ENCODE measurements around the gene THOP1. TPM values are rescaled to one million over a fixed set of nuclear protein-coding genes. Genes with fewer than 3 reads are reported as not detected.

THOP1 gene
- total RNA-seq, 1 experiment from 2014 or later: 221 TPM

GRCh38 chr19:2764945-2765344 is 20.4 kb upstream of the THOP1 start:
- ChIA-PET CTCF (no interaction called here), POLR2A (ENCODE audit: unreplicated experiment) (no interaction called here)
- no peak overlapping the region for H3K27ac ChIP-seq (ENCODE audit: low read length)
- H3F3A ChIP-seq (ENCODE audit: low read length, unreplicated experiment): no peaks in the 10 kb centered on the region
- no peak overlapping the region for H2AFZ ChIP-seq (ENCODE audit: low read length)
- no peaks in the 10 kb centered on the region for H4K20me1 ChIP-seq (ENCODE audit: low read length)
- no TSS peak for BruUV-seq (replicated peaks)
- H3K4me3 ChIP-seq (ENCODE audit: low read length): no peak overlapping the region
- no peaks in the 10 kb centered on the region for H3K9me3 ChIP-seq (ENCODE audit: low read length)
- H3K9me2 ChIP-seq (replicated peaks; ENCODE audit: low read length): no peaks in the 10 kb centered on the region
- H3K4me2 ChIP-seq (ENCODE audit: low read length): no peak overlapping the region
- H3K79me2 ChIP-seq (ENCODE audit: low read length): peaks cover 1% of the 10 kb centered on the region
- H3K27me3 ChIP-seq (ENCODE audit: low read length): no peaks in the 10 kb centered on the region
- intact Hi-C loops (cut with micrococcal nuclease): no loop called here
- no peaks in the 10 kb centered on the region for H3K4me1 ChIP-seq (ENCODE audit: insufficient read depth, low read length)
- TF ChIP-seq EZH2phosphoT487 (IDR thresholded peaks at IDR 0.05; ENCODE audit: borderline replicate concordance, low read length) (no peak), CTCF (conservative IDR thresholded peaks at IDR 0.05; ENCODE audit: low read depth, low read length) (no peak), EZH2 (IDR thresholded peaks at IDR 0.05; ENCODE audit: low read length, unreplicated experiment) (no peak)
- H3K36me3 ChIP-seq (ENCODE audit: low read depth, low read length): no peaks in the 10 kb centered on the region; the same call in 1 of the 2 replicates
- DNase-seq: no peak
- no peak overlapping the region for H3K9ac ChIP-seq (ENCODE audit: low read length)
- ATAC-seq: no peak

- intact Hi-C loops (cut with micrococcal nuclease): no loop called here
- Histone ChIP-seq H3K4me2 (ENCODE audit: low read length) (no peak overlapping the region), H3K27ac (ENCODE audit: low read length) (no peak overlapping the region), H3K36me3 (ENCODE audit: low read depth, low read length) (no peaks in the 10 kb centered on the region; the same call in 1 of the 2 replicates), H3K27me3 (ENCODE audit: low read length) (no peaks in the 10 kb centered on the region), H3K79me2 (ENCODE audit: low read length) (peaks cover 5% of the 10 kb centered on the region), H3K9me2 (replicated peaks; ENCODE audit: low read length) (no peaks in the 10 kb centered on the region), H3F3A (ENCODE audit: low read length, unreplicated experiment) (no peaks in the 10 kb centered on the region), H3K9ac (ENCODE audit: low read length) (no peak overlapping the region), H3K4me1 (ENCODE audit: insufficient read depth, low read length) (no peaks in the 10 kb centered on the region), H2AFZ (ENCODE audit: low read length) (no peak overlapping the region), H3K9me3 (ENCODE audit: low read length) (no peaks in the 10 kb centered on the region), H4K20me1 (ENCODE audit: low read length) (no peaks in the 10 kb centered on the region), H3K4me3 (ENCODE audit: low read length) (no peak overlapping the region)
- POLR2A ChIA-PET (ENCODE audit: unreplicated experiment): no interaction called here
- TF ChIP-seq EZH2phosphoT487 (IDR thresholded peaks at IDR 0.05; ENCODE audit: borderline replicate concordance, low read length): no peak
- no peak for TF ChIP-seq CTCF (conservative IDR thresholded peaks at IDR 0.05; ENCODE audit: low read depth, low read length)
- CTCF ChIA-PET: no interaction called here
- BruUV-seq (replicated peaks): no TSS peak
- ATAC-seq (no peak), DNase-seq (no peak)
Measured at GRCh38 chr19:2765376-2765775, 19.9 kb upstream of the THOP1 start.

- CTCF ChIA-PET: no interaction called here
- Histone ChIP-seq H3K9ac (ENCODE audit: low read length) (no peak overlapping the region), H3K27ac (ENCODE audit: low read length) (no peak overlapping the region), H3K9me3 (ENCODE audit: low read length) (no peaks in the 10 kb centered on the region), H2AFZ (ENCODE audit: low read length) (no peak overlapping the region), H3K9me2 (replicated peaks; ENCODE audit: low read length) (no peaks in the 10 kb centered on the region), H3K4me1 (ENCODE audit: insufficient read depth, low read length) (no peaks in the 10 kb centered on the region), H3K79me2 (ENCODE audit: low read length) (peaks cover 17% of the 10 kb centered on the region), H3K4me3 (ENCODE audit: low read length) (no peak overlapping the region), H3K4me2 (ENCODE audit: low read length) (no peak overlapping the region), H3K27me3 (ENCODE audit: low read length) (no peaks in the 10 kb centered on the region), H4K20me1 (ENCODE audit: low read length) (no peaks in the 10 kb centered on the region), H3F3A (ENCODE audit: low read length, unreplicated experiment) (no peaks in the 10 kb centered on the region), H3K36me3 (ENCODE audit: low read depth, low read length) (no peaks in the 10 kb centered on the region; the same call in 1 of the 2 replicates)
- DNase-seq (no peak), ATAC-seq (no peak)
- POLR2A ChIA-PET (ENCODE audit: unreplicated experiment): no interaction called here
- intact Hi-C loops (cut with micrococcal nuclease): no loop called here
- TF ChIP-seq EZH2 (IDR thresholded peaks at IDR 0.05; ENCODE audit: low read length, unreplicated experiment) (no peak), CTCF (conservative IDR thresholded peaks at IDR 0.05; ENCODE audit: low read depth, low read length) (no peak), EZH2phosphoT487 (IDR thresholded peaks at IDR 0.05; ENCODE audit: borderline replicate concordance, low read length) (no peak)
- BruUV-seq (replicated peaks): no TSS peak
Measured at GRCh38 chr19:2766594-2767372, 18.5 kb upstream of the THOP1 start.
